Trophoblast cell (in vitro differentiated cells and primary cell): ENCODE data around the gene GHDC.
"Not testable (repeated sequence)": the region's sequence is repeated elsewhere in the genome, so short reads cannot be mapped to it uniquely, and the experiment has no call there.

Source experiments
- DNase-seq, 2 donors: peaks; one replicate each; pipeline ENCODE4 v3.0.0-alpha.2; 2016
- H2AFZ ChIP-seq: 2 replicates; pipeline ENCODE4 v1.6.1; 2013; ENCODE audit warnings: low read length, moderate library complexity, mild to moderate bottlenecking; ENCODE audit not compliant: insufficient read depth, poor library complexity
- H2AK5ac ChIP-seq: 2 replicates; pipeline ENCODE4 v1.6.1; 2013; ENCODE audit warnings: mild to moderate bottlenecking, low read length
- H2BK120ac ChIP-seq: 2 replicates; pipeline ENCODE4 v1.6.1; 2013; ENCODE audit warnings: low read length, mild to moderate bottlenecking, moderate library complexity; ENCODE audit not compliant: insufficient read depth, poor library complexity
- H2BK12ac ChIP-seq: 2 replicates; pipeline ENCODE4 v1.6.1; 2013; ENCODE audit warnings: mild to moderate bottlenecking, low read length, moderate library complexity
- H2BK5ac ChIP-seq: 2 replicates; pipeline ENCODE4 v1.6.1; 2013; ENCODE audit warnings: low read length, low read depth, moderate library complexity, mild to moderate bottlenecking; ENCODE audit not compliant: poor library complexity
- H3K14ac ChIP-seq: 2 replicates; pipeline ENCODE4 v1.6.1; 2013; ENCODE audit warnings: mild to moderate bottlenecking, low read length
- H3K18ac ChIP-seq: 2 replicates; pipeline ENCODE4 v1.6.1; 2013; ENCODE audit warnings: mild to moderate bottlenecking, low read length
- H3K23ac ChIP-seq: 2 replicates; pipeline ENCODE4 v1.6.1; 2013; ENCODE audit warnings: low read length
- H3K27ac ChIP-seq: 2 replicates; pipeline ENCODE4 v1.5.1; 2013; ENCODE audit warnings: low read depth, mild to moderate bottlenecking, inconsistent platforms, low read length, moderate library complexity
- H3K27me3 ChIP-seq: 2 replicates; pipeline ENCODE4 v1.6.1; 2013; ENCODE audit warnings: inconsistent platforms, mild to moderate bottlenecking, low read length, moderate library complexity; ENCODE audit not compliant: insufficient read depth
- H3K36me3 ChIP-seq, 2 experiments: 1 replicate in 1 of 2; 2 replicates in 1 of 2; pipeline ENCODE4 v1.6.1; 2013; ENCODE audit warnings: low read length in 2 of 2, mild to moderate bottlenecking in 2 of 2, moderate library complexity in 1 of 2; ENCODE audit not compliant: insufficient read depth in 2 of 2, control insufficient read depth in 1 of 2
- H3K4ac ChIP-seq: 2 replicates; pipeline ENCODE4 v1.6.1; 2013; ENCODE audit warnings: low read depth, mild to moderate bottlenecking, low read length, moderate library complexity
- H3K4me1 ChIP-seq, 2 experiments: 1 replicate in 1 of 2; 2 replicates in 1 of 2; pipeline ENCODE4 v1.6.1; 2013; ENCODE audit warnings: low read length in 2 of 2, mild to moderate bottlenecking in 2 of 2, moderate library complexity in 1 of 2; ENCODE audit not compliant: insufficient read depth in 2 of 2, control insufficient read depth in 1 of 2
- H3K4me2 ChIP-seq: 2 replicates; pipeline ENCODE4 v1.6.1; 2013; ENCODE audit warnings: inconsistent platforms, mild to moderate bottlenecking, low read length, moderate library complexity
- H3K4me3 ChIP-seq: 2 replicates; pipeline ENCODE4 v1.5.1; 2013; ENCODE audit warnings: mild to moderate bottlenecking, low read depth, low read length, inconsistent platforms
- H3K79me1 ChIP-seq: one replicate; pipeline ENCODE4 v1.6.1; 2013; ENCODE audit warnings: low read length
- H3K79me2 ChIP-seq: 2 replicates; pipeline ENCODE4 v1.6.1; 2013; ENCODE audit warnings: low read length, mild to moderate bottlenecking; ENCODE audit not compliant: control insufficient read depth, insufficient read depth, poor library complexity
- H3K9ac ChIP-seq: 2 replicates; pipeline ENCODE4 v1.6.1; 2013; ENCODE audit warnings: mild to moderate bottlenecking, low read length
- H3K9me3 ChIP-seq: 2 replicates; pipeline ENCODE4 v1.6.1; 2013; ENCODE audit warnings: low read depth, mild to moderate bottlenecking, control low read depth, inconsistent platforms, low read length; ENCODE audit not compliant: insufficient read depth
- H4K12ac ChIP-seq: 2 replicates; pipeline ENCODE4 v1.6.1; 2013; ENCODE audit warnings: low read depth, mild to moderate bottlenecking, low read length, moderate library complexity
- H4K8ac ChIP-seq: 2 replicates; pipeline ENCODE4 v1.6.1; 2013; ENCODE audit warnings: low read depth, mild to moderate bottlenecking, low read length, moderate library complexity
- H4K91ac ChIP-seq: one replicate; pipeline ENCODE4 v1.6.1; 2013; ENCODE audit warnings: low read depth, mild to moderate bottlenecking, low read length, moderate library complexity
- WGBS: extraction: QIAGEN DNeasy Blood & Tissue Kit; methylation state at CpG from one replicate; pipeline ENCODE4 v1.1.7; 2013; ENCODE audit warnings: missing lambda C conversion rate; ENCODE audit not compliant: insufficient read length, insufficient coverage; ENCODE audit errors: extremely low coverage; 5-methylcytosine and 5-hydroxymethylcytosine counted together

GHDC gene

DNA sequence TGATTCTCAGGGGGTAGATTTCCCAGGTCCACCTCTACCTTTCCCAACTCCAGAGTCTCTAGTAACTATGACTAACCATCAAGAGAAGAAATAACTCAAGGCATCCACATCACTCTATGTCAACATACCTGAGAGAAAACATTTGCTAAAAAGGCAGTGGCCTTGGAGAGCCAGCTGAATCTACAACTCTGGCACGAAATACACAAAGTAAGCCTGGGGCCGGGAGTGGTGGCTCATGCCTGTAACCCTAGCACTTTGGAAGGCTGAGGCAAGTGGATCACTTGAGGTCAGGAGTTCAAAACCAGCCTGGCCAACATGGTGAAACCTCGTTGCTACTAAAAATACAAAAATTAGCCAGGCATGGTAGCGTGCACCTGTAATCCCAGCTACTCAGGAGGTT, 51.2 kb downstream of the GHDC start:
- WGBS = no CpG with 5 or more reads among the region's 4 CpGs
- not testable (repeated sequence) for H3K4me3 ChIP-seq, H3K4me2 ChIP-seq, H4K12ac ChIP-seq, H3K9me3 ChIP-seq, H2BK120ac ChIP-seq, H3K9ac ChIP-seq, H2AFZ ChIP-seq, H3K79me1 ChIP-seq, H3K18ac ChIP-seq, H3K4me1 ChIP-seq, H3K79me2 ChIP-seq, H3K27me3 ChIP-seq, H2BK12ac ChIP-seq, H3K23ac ChIP-seq, H2BK5ac ChIP-seq, H2AK5ac ChIP-seq, H4K91ac ChIP-seq, H4K8ac ChIP-seq, H3K14ac ChIP-seq
- Histone ChIP-seq H3K27ac (peak overlapping the region; percentile 28), H3K36me3 (peaks cover 18 to 22% of the 10 kb centered on the region in 2 experiments), H3K4ac (peak overlapping the region; percentile 33)
- peak; percentile 64 to 76 for DNase-seq

DNA sequence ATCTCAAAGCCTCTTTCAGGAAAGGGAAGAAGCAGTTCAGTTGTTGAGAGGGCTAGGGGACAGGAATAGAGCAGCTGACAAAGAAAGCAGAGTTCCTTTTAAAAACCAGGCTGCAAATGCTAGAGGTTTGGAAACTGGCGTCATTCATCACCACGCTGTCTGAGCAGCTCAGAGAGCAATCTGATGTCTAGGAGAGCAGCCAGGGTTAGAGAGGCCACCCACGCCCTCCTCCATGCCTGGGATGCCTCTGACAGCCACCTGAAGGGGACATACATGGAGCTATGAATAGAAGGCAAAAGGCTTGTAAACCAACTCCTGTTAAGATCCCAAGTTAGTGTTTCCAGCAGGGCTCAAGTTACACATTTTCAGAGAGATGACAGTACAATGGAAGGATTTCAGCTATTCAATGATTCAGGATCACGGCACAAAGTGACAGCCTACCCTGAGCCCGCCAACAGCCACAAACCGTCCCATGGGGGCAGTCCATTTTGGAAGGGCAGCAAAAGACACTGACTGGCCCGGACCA, 51.9 kb downstream of the GHDC start:
- no CpG with 5 or more reads among the region's 7 CpGs for WGBS
- peaks cover 9% of the 10 kb centered on the region in 2 experiments for H3K4me1 ChIP-seq
- H3K9ac ChIP-seq = no peak overlapping the region
- no peak overlapping the region for H2BK5ac ChIP-seq
- H3K79me1 ChIP-seq = no peaks in the 10 kb centered on the region
- peaks cover 2% of the 10 kb centered on the region for H3K79me2 ChIP-seq
- H3K14ac ChIP-seq = no peak overlapping the region
- peak; percentile 94 to 95 for DNase-seq
- H3K9me3 ChIP-seq = no peaks in the 10 kb centered on the region
- no peak overlapping the region for H2AK5ac ChIP-seq
- H2AFZ ChIP-seq = no peak overlapping the region
- H3K27ac ChIP-seq = peak overlapping the region; percentile 7
- peaks cover 19 to 22% of the 10 kb centered on the region in 2 experiments for H3K36me3 ChIP-seq
- no peaks in the 10 kb centered on the region for H3K27me3 ChIP-seq
- H2BK12ac ChIP-seq = no peak overlapping the region
- H3K4ac ChIP-seq = no peak overlapping the region
- no peak overlapping the region for H4K91ac ChIP-seq
- H3K18ac ChIP-seq = no peak overlapping the region
- H3K23ac ChIP-seq = no peak overlapping the region
- H4K12ac ChIP-seq = no peak overlapping the region
- no peak overlapping the region for H3K4me3 ChIP-seq
- no peak overlapping the region for H3K4me2 ChIP-seq
- no peak overlapping the region for H2BK120ac ChIP-seq
- no peak overlapping the region for H4K8ac ChIP-seq

DNA sequence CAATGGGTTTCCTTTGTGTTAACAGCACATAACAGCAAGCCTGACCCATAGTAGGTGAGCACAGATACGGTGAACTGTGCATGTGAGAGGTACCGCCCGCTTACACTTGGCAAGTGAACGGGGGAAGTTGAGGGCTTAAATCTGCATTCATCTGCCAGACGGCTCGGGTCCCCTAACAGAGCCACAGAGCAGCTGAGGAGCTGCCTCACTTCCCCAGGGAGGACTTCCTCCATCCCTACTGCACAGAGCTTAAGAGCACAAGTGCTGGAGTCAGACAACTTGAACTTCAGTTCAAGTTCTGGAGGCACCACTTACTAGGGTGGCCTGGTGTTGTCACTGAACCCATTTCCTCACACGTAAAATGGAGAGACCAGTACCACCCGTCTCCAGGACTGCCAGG, 52.9 kb downstream of the GHDC start:
- Histone ChIP-seq H3K4ac (peak overlapping the region; percentile 11), H2AFZ (no peak overlapping the region), H2BK5ac (no peak overlapping the region), H2BK120ac (no peak overlapping the region), H2AK5ac (no peak overlapping the region), H4K8ac (no peak overlapping the region), H3K27ac (no peak overlapping the region), H4K91ac (no peak overlapping the region), H2BK12ac (no peak overlapping the region), H3K36me3 (peaks cover 16 to 19% of the 10 kb centered on the region in 2 experiments), H3K79me2 (peaks cover 2% of the 10 kb centered on the region), H3K27me3 (no peaks in the 10 kb centered on the region), H3K79me1 (no peaks in the 10 kb centered on the region), H3K4me2 (no peak overlapping the region), H3K14ac (no peak overlapping the region), H3K9me3 (no peaks in the 10 kb centered on the region), H4K12ac (no peak overlapping the region), H3K4me1 (peaks cover 9% of the 10 kb centered on the region in 2 experiments), H3K18ac (no peak overlapping the region), H3K9ac (no peak overlapping the region), H3K4me3 (no peak overlapping the region), H3K23ac (peak overlapping the region; percentile 68)
- WGBS = no CpG with 5 or more reads among the region's 8 CpGs
- DNase-seq = no peak

DNA sequence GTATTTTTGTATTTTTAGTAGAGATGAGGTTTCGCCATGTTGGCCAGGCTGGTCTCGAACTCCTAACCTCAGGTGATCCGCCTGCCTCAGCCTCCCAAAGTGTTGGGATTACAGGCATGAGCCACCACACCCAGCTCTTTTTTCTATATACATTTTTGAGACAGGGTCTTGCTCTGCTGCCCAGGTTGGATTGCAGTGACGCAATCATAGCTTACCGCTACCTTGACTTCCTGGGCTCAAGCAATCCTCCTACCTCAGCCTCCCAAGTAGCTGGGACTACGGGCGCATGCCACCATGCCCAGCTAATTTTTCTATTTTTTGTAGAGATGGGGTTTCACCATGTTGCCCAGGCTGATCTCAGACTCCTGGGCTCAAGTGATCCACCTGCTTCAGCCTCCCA, 53.6 kb downstream of the GHDC start:
- H3K79me2 ChIP-seq, H2AK5ac ChIP-seq, H3K27me3 ChIP-seq, H3K23ac ChIP-seq, H4K12ac ChIP-seq, H3K9ac ChIP-seq, H3K79me1 ChIP-seq, H4K91ac ChIP-seq, H3K9me3 ChIP-seq, DNase-seq, H2BK120ac ChIP-seq, H2BK5ac ChIP-seq, H3K27ac ChIP-seq, H3K4me2 ChIP-seq, H3K18ac ChIP-seq, H2AFZ ChIP-seq, H3K4ac ChIP-seq, H2BK12ac ChIP-seq, H4K8ac ChIP-seq, H3K14ac ChIP-seq, H3K4me3 ChIP-seq: not testable (repeated sequence)
- H3K4me1 ChIP-seq = peaks cover 14 to 15% of the 10 kb centered on the region in 2 experiments
- no CpG with 5 or more reads among the region's 7 CpGs for WGBS
- H3K36me3 ChIP-seq = peaks cover 16 to 19% of the 10 kb centered on the region in 2 experiments
